Naive thymus-derived CD8-positive, alpha-beta T cell (primary cell): ENCODE results near the gene ALKAL2. TPM values are rescaled to one million over a fixed set of nuclear protein-coding genes. Genes with fewer than 3 reads are reported as not detected.
"Not testable (repeated sequence)": the region's sequence is repeated elsewhere in the genome, so short reads cannot be mapped to it uniquely, and the experiment has no call there.

Experiments
- ATAC-seq, 2 donors: fragments of 150-1000 bp; cut with Tn5 transposase in 1 of 2; sonication (Bioruptor Pico), chemical (Tn5 transposase) in 1 of 2; 1 replicate in 1 of 2; 2 replicates in 1 of 2; pipeline ENCODE4 v1.10.0; 2021; ENCODE audit warnings: mild to moderate bottlenecking in 2 of 2, moderate library complexity in 2 of 2
- POLR2A ChIA-PET: fragments of 350-600 bp; sonication (Branson Sonifier 250); formaldehyde crosslinking; loops from one replicate; lab custom pipeline; 2021; ENCODE audit warnings: antibody characterized with exemption; lab: Charles Lee
- DNase-seq, 10 donors: peaks; one replicate each; pipeline versions ENCODE4 v3.0.0 to v3.0.0-alpha.2; 2020 to 2022
- H3K27ac Mint-ChIP-seq, 10 donors: one replicate each; pipeline ENCODE4 v1.8.0; 2020 to 2022; ENCODE audit warnings: mild to moderate bottlenecking in 10 of 10, mixed read lengths in 10 of 10, moderate library complexity in 4 of 10, inconsistent platforms in 1 of 10
- H3K27me3 Mint-ChIP-seq, 5 donors: one replicate each; pipeline ENCODE4 v1.8.0; 2021 to 2022; ENCODE audit warnings: mixed read lengths in 5 of 5
- H3K36me3 Mint-ChIP-seq, 3 donors: one replicate each; pipeline ENCODE4 v1.8.0; 2020 to 2022; ENCODE audit warnings: mixed read lengths in 3 of 3, mild to moderate bottlenecking in 2 of 3, inconsistent platforms in 1 of 3
- H3K4me1 Mint-ChIP-seq, 4 donors: one replicate each; pipeline ENCODE4 v1.8.0; 2021 to 2022; ENCODE audit warnings: mixed read lengths in 4 of 4
- H3K4me3 Mint-ChIP-seq, 10 donors: one replicate each; pipeline ENCODE4 v1.8.0; 2020 to 2022; ENCODE audit warnings: mild to moderate bottlenecking in 10 of 10, mixed read lengths in 10 of 10, moderate library complexity in 6 of 10, inconsistent platforms in 1 of 10
- H3K9me3 Mint-ChIP-seq, 9 donors: one replicate each; pipeline ENCODE4 v1.8.0; 2020 to 2022; ENCODE audit warnings: mixed read lengths in 9 of 9, mild to moderate bottlenecking in 3 of 9, inconsistent platforms in 1 of 9, moderate library complexity in 1 of 9
- polyA plus RNA-seq, 3 donors: library from polyadenylated mRNA; unstranded; fragments of 300-500 nt; fragmentation: Illumina TruSeq; gene quantifications; one replicate each; pipeline ENCODE4 v1.2.3, GENCODE V29; 2021
- total RNA-seq, 8 experiments: library from RNA in 2 of 8; stranded (reverse) in 2 of 8; gene quantifications; one replicate each; pipeline ENCODE4 v1.2.3 and lab custom pipeline; 2021 to 2026

The ALKAL2 gene, protein sequence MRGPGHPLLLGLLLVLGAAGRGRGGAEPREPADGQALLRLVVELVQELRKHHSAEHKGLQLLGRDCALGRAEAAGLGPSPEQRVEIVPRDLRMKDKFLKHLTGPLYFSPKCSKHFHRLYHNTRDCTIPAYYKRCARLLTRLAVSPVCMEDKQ
- not detected for total RNA-seq
- under 1 TPM in 2 of 3 donors, not detected in 1; 0.24 to 0.54 TPM for polyA plus RNA-seq
- 0 to 0.17 (median 0) reads per million in 6 experiments for total RNA-seq (lab: John Stamatoyannopoulos, UW)

- peak; percentile 38 to 50 for ATAC-seq
- Mint-ChIP-seq H3K27me3 (peaks cover 7 to 28% (median 9%) of the 10 kb centered on the region in 5 donors), H3K4me3 (peak within 1 kb of the TSS; percentile 43 to 80 (median 63)), H3K27ac (no peak within 1 kb of the TSS), H3K4me1 (peaks cover 3 to 16% (median 9%) of the 10 kb centered on the region in 4 donors), H3K36me3 (peaks cover 0 to 5% (median 1%) of the 10 kb centered on the region in 3 donors), H3K9me3 (no peaks in the 10 kb centered on the region)
- POLR2A ChIA-PET = interaction anchor here (0.6 kb wide), 1 partner anchor 113 kb away, joined by 3 read pairs; no protein-coding TSS in a partner anchor
- peak in 1 of 10 donors; percentile 24 for DNase-seq
These were observed at the start of gene ALKAL2 for GRCh38 chr2:287911-288757. Gene ALKAL2, minus strand, starts transcription at chr2:288091. Its CDS starts 256 bp downstream, at chr2:287835.

DNA sequence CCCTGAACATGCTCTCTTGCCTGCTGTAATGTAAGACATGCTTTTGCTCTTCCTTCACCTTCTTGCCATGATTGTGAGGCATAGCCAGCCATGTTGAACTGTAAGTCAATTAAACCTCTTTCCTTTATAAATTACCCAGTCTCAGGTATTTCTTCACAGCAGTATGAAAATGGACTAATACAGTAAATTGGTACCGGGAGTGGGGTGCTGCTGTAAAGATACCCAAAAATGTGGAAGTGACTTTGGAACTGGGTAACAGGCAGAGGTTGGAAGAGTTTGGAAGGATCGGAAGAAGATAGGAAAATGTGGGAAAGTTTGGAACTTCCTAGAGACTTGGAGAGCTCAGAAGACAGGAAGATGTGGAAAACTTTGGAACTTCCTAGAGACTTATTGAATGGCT lies 49.1 kb upstream of the ALKAL2 start:
- peaks cover 20 to 49% (median 39%) of the 10 kb centered on the region in 9 donors for H3K9me3 Mint-ChIP-seq
- peak overlapping the region in 1 of 10 donors; percentile 48 for H3K27ac Mint-ChIP-seq
- POLR2A ChIA-PET, ATAC-seq, H3K4me1 Mint-ChIP-seq, DNase-seq, H3K4me3 Mint-ChIP-seq: not testable (repeated sequence)
- H3K27me3 Mint-ChIP-seq = peaks cover 4 to 45% (median 10%) of the 10 kb centered on the region in 5 donors
- H3K36me3 Mint-ChIP-seq = peaks cover 0 to 30% (median 13%) of the 10 kb centered on the region in 3 donors

- Mint-ChIP-seq H3K4me3 (no peak overlapping the region), H3K9me3 (peaks cover 20 to 49% (median 39%) of the 10 kb centered on the region in 9 donors), H3K27me3 (peaks cover 9 to 45% (median 11%) of the 10 kb centered on the region in 5 donors), H3K4me1 (peaks cover 0 to 4% (median under 1%) of the 10 kb centered on the region in 4 donors), H3K27ac (no peak overlapping the region), H3K36me3 (peaks cover 0 to 30% (median 13%) of the 10 kb centered on the region in 3 donors)
- no peak for ATAC-seq
- DNase-seq = no peak
- POLR2A ChIA-PET = no interaction called here
These were observed 48.5 kb upstream of the ALKAL2 start for GRCh38 chr2:336360-336759.

- H3K9me3 Mint-ChIP-seq = peaks cover 16 to 40% (median 30%) of the 10 kb centered on the region in 9 donors
- no peak for DNase-seq
- no peak overlapping the region for H3K4me3 Mint-ChIP-seq
- peaks cover 13 to 54% (median 17%) of the 10 kb centered on the region in 5 donors for H3K27me3 Mint-ChIP-seq
- POLR2A ChIA-PET = no interaction called here
- no peak overlapping the region for H3K27ac Mint-ChIP-seq
- ATAC-seq = no peak
- peaks cover 0 to 33% (median 9%) of the 10 kb centered on the region in 3 donors for H3K36me3 Mint-ChIP-seq
- H3K4me1 Mint-ChIP-seq = no peaks in the 10 kb centered on the region
These were observed 44.7 kb upstream of the ALKAL2 start for GRCh38 chr2:332592-332991.

- Mint-ChIP-seq H3K4me3 (no peak overlapping the region), H3K27me3 (peaks cover 13 to 64% (median 29%) of the 10 kb centered on the region in 5 donors), H3K4me1 (no peaks in the 10 kb centered on the region), H3K36me3 (peaks cover 0 to 23% (median 13%) of the 10 kb centered on the region in 3 donors), H3K9me3 (peaks cover 3 to 32% (median 20%) of the 10 kb centered on the region in 9 donors), H3K27ac (no peak overlapping the region)
- POLR2A ChIA-PET = no interaction called here
- DNase-seq (no peak), ATAC-seq (no peak)
These were observed 40.9 kb upstream of the ALKAL2 start for GRCh38 chr2:328761-329160.

GRCh38 chr2:323035-323434 lies 35.1 kb upstream of the ALKAL2 start:
- H3K9me3 Mint-ChIP-seq = peaks cover 3 to 21% (median 16%) of the 10 kb centered on the region in 9 donors
- POLR2A ChIA-PET = no interaction called here
- ATAC-seq = no peak
- no peak overlapping the region for H3K27ac Mint-ChIP-seq
- H3K27me3 Mint-ChIP-seq = peaks cover 0 to 23% (median 11%) of the 10 kb centered on the region in 5 donors
- peaks cover 0 to 7% (median 4%) of the 10 kb centered on the region in 4 donors for H3K4me1 Mint-ChIP-seq
- no peak for DNase-seq
- peaks cover 0 to 14% (median 11%) of the 10 kb centered on the region in 3 donors for H3K36me3 Mint-ChIP-seq
- no peak overlapping the region for H3K4me3 Mint-ChIP-seq

- Mint-ChIP-seq H3K36me3 (peaks cover 0 to 7% (median 7%) of the 10 kb centered on the region in 3 donors), H3K9me3 (peaks cover 3 to 15% (median 9%) of the 10 kb centered on the region in 9 donors), H3K4me3 (no peak overlapping the region), H3K27me3 (peaks cover 0 to 21% (median 11%) of the 10 kb centered on the region in 5 donors), H3K4me1 (peaks cover 0 to 11% (median 5%) of the 10 kb centered on the region in 4 donors), H3K27ac (no peak overlapping the region)
- ATAC-seq (no peak), DNase-seq (no peak)
- POLR2A ChIA-PET = no interaction called here
These were observed 34.4 kb upstream of the ALKAL2 start for GRCh38 chr2:322326-322725.

DNA sequence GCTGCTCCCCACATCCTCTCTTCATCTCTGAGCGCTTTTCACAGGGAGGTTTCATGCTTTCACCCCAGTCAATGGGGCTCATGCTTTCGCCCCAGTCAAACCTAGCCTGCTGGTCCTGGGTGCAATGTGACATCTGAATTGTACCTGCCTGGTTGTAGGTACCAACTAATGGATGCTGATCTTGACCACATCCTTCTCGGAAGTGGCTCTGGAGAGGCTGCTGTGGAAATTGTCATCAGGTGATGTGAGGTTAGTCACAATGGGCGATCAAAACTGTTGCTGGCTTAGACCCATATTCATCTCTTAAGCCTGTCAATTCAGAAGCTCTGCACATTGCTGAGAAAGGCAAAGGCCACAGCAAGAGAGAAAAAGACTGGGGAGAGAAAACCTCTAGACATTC lies 32.7 kb upstream of the ALKAL2 start:
- POLR2A ChIA-PET = no interaction called here
- no peak for DNase-seq
- Mint-ChIP-seq H3K4me3 (no peak overlapping the region), H3K4me1 (peaks cover 0 to 14% (median 5%) of the 10 kb centered on the region in 4 donors), H3K27ac (peak overlapping the region in 1 of 10 donors; percentile 29), H3K9me3 (peaks cover 0 to 4% (median 0%) of the 10 kb centered on the region in 9 donors), H3K36me3 (no peaks in the 10 kb centered on the region), H3K27me3 (peaks cover 0 to 13% (median 7%) of the 10 kb centered on the region in 5 donors)
- ATAC-seq = no peak

DNA sequence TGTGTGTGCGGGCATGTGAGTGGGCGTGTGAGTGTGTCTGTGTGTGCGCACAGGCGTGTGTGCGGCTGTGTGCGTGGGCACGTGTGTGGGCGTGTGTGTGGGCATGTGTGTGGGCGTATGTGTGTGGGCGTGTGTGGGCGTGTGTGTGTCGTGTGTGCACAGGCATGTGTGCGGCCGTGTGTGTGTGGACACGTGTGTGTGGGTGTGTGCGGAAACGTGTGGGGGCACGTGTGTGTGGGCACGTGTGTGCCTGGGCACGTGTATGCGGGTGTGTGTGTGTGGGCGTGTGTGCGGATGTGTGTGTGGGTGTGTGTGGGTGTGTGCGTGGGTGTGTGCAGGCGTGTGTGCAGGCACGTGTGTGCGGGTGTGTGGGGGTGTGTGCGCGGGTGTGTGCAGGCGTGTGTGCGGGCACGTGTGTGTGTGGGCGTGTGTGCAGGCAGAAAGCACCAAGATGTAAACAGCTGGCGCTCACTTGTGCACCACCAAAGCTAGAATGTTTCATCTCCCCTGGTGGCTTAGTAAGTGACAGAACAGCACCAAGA lies 31.2 kb upstream of the ALKAL2 start:
- POLR2A ChIA-PET = no interaction called here
- peaks cover 0 to 8% (median 3%) of the 10 kb centered on the region in 5 donors for H3K27me3 Mint-ChIP-seq
- peaks cover 0 to 3% (median 0%) of the 10 kb centered on the region in 9 donors for H3K9me3 Mint-ChIP-seq
- H3K4me1 Mint-ChIP-seq = peaks cover 0 to 14% (median 5%) of the 10 kb centered on the region in 4 donors
- H3K4me3 Mint-ChIP-seq = peak overlapping the region in 1 of 10 donors; percentile 54
- DNase-seq (no peak), ATAC-seq (no peak)
- peak overlapping the region in 2 of 10 donors; percentile 24 to 83 for H3K27ac Mint-ChIP-seq
- H3K36me3 Mint-ChIP-seq = no peaks in the 10 kb centered on the region

GRCh38 chr2:317501-318424 lies 29.9 kb upstream of the ALKAL2 start:
- no peak for ATAC-seq
- POLR2A ChIA-PET = no interaction called here
- DNase-seq = peak in 1 of 10 donors; percentile 22
- peak overlapping the region in 3 of 10 donors; percentile 61 to 81 (median 68) for H3K4me3 Mint-ChIP-seq
- H3K36me3 Mint-ChIP-seq = no peaks in the 10 kb centered on the region
- peaks cover 0 to 2% (median 0%) of the 10 kb centered on the region in 9 donors for H3K9me3 Mint-ChIP-seq
- peak overlapping the region in 3 of 10 donors; percentile 53 to 73 (median 59) for H3K27ac Mint-ChIP-seq
- peaks cover 0 to 14% (median 5%) of the 10 kb centered on the region in 4 donors for H3K4me1 Mint-ChIP-seq
- peaks cover 0 to 12% (median 3%) of the 10 kb centered on the region in 5 donors for H3K27me3 Mint-ChIP-seq

DNA sequence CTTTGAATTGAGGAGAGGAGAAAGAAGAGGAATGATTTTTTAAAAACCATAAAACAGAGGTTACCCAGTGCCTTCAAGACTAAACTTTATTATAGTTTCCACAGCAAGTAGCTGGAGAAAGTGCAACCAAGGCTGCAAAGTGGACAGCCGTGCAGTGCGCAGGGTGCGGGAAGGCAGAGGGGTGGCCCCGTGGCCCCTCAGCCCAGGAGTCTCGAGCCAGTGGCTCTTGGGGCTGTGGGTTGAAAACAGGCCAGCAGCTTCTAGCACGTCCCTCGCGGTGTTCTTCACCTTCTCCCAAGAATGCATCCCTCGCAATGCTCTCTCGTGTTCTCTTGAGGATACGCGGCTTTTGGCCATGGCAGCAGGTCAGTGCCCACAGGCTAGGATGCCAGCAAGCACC lies 28.5 kb upstream of the ALKAL2 start:
- DNase-seq = no peak
- ATAC-seq = no peak
- Mint-ChIP-seq H3K27ac (no peak overlapping the region), H3K4me3 (no peak overlapping the region), H3K27me3 (peaks cover 0 to 9% (median 3%) of the 10 kb centered on the region in 5 donors), H3K4me1 (peaks cover 0 to 14% (median 5%) of the 10 kb centered on the region in 4 donors), H3K36me3 (no peaks in the 10 kb centered on the region), H3K9me3 (no peaks in the 10 kb centered on the region)
- POLR2A ChIA-PET = no interaction called here
